HCT116 (cell line): ENCODE data around the gene RNF13. TPM values are rescaled to one million over a fixed set of nuclear protein-coding genes. Genes with fewer than 3 reads are reported as not detected.

Experiments
- ATAC-seq: fragments of 200-7000 bp; cut with Tn5 transposase; 2 replicates; pipeline ENCODE4 v1.9.1; 2020; ENCODE audit warnings: mild to moderate bottlenecking, moderate library complexity
- BruUV-seq: library from RNA; stranded (reverse); fragments of 400-500 nt; replicated peaks from 2 replicates; lab custom pipeline; 2021; lab: Mats Ljungman, UMichigan
- CTCF ChIA-PET: fragments of 300-600 bp; sonication (Branson Sonifier 250); formaldehyde crosslinking; loops from one replicate; lab custom pipeline; 2021; ENCODE audit warnings: antibody characterized with exemption; lab: Charles Lee
- POLR2A ChIA-PET: fragments of 300-600, 350-600 bp; sonication (Branson Sonifier 250); formaldehyde crosslinking; loops from one replicate; lab custom pipeline; 2021; ENCODE audit warnings: antibody characterized with exemption; lab: Charles Lee
- RAD21 ChIA-PET, 2 experiments: fragments of 300-600 bp; sonication (Branson Sonifier 250); formaldehyde crosslinking; loops; one replicate each; lab custom pipeline; 2023; ENCODE audit warnings: low total read pairs in 2 of 2; ENCODE audit not compliant: uncharacterized antibody in 2 of 2, unreplicated experiment in 2 of 2, low non-redundant PET in 1 of 2; lab: Charles Lee
- DNase-seq: peaks from one replicate; pipeline ENCODE4 v3.0.0-alpha.2; 2010; ENCODE audit warnings: low read depth, low spot score
- H2AFZ ChIP-seq: fragments of 200-600 bp; shearing (Covaris generic), sonication (generic); 2 replicates; pipeline ENCODE4 v1.6.1; 2017; ENCODE audit warnings: low read depth, mixed run types, mixed read lengths, antibody characterized with exemption, low read length; ENCODE audit not compliant: poor library complexity, severe bottlenecking
- H3K27ac ChIP-seq: 2 replicates; pipeline ENCODE4 v1.5.1; 2012; ENCODE audit warnings: low read depth, low read length
- H3K27me3 ChIP-seq: fragments of 200-600 bp; sonication (generic); 2 replicates; pipeline ENCODE4 v1.6.1; 2016; ENCODE audit warnings: mixed run types, low read length, mixed read lengths; ENCODE audit not compliant: insufficient read depth
- H3K36me3 ChIP-seq, 2 experiments: fragments of 200-500 bp in 1 of 2; fragments of 200-600 bp in 1 of 2; sonication (Bioruptor generic) in 1 of 2; sonication (generic) in 1 of 2; 2 replicates each; pipeline versions ENCODE4 v1.5.1 to v1.6.1; 2014 to 2016; ENCODE audit warnings: low read length in 2 of 2, inconsistent platforms in 1 of 2, mixed read lengths in 1 of 2, mixed run types in 1 of 2; ENCODE audit not compliant: insufficient read depth in 2 of 2, control insufficient read depth in 1 of 2
- H3K4me1 ChIP-seq, 2 experiments: fragments of 200-600 bp in 1 of 2; sonication (generic) in 1 of 2; 2 replicates each; pipeline versions ENCODE4 v1.5.1 to v1.6.1; 2012 to 2017; ENCODE audit warnings: low read length in 2 of 2, inconsistent platforms in 1 of 2, mild to moderate bottlenecking in 1 of 2, mixed read lengths in 1 of 2, mixed run types in 1 of 2, moderate library complexity in 1 of 2; ENCODE audit not compliant: insufficient read depth in 2 of 2, control insufficient read depth in 1 of 2
- H3K4me2 ChIP-seq: fragments of 200-600 bp; sonication (generic); 2 replicates; pipeline ENCODE4 v1.6.1; 2017; ENCODE audit warnings: mixed run types, low read length, mixed read lengths
- H3K4me3 ChIP-seq, 2 experiments: fragments of 200-600 bp in 1 of 2; sonication (generic) in 1 of 2; replicated peaks in 1 of 2; 2 replicates each; pipeline ENCODE4 v1.5.1; 2011 to 2016; ENCODE audit warnings: low read length in 2 of 2, control low read depth in 1 of 2, low read depth in 1 of 2, mild to moderate bottlenecking in 1 of 2, mixed read lengths in 1 of 2, mixed run types in 1 of 2
- H3K79me2 ChIP-seq: fragments of 200-600 bp; sonication (generic); 2 replicates; pipeline ENCODE4 v1.6.1; 2017; ENCODE audit warnings: mild to moderate bottlenecking, mixed run types, low read length, moderate library complexity, mixed read lengths; ENCODE audit not compliant: insufficient read depth
- H3K9ac ChIP-seq: fragments of 200-600 bp; sonication (generic); 2 replicates; pipeline ENCODE4 v1.6.1; 2016; ENCODE audit warnings: low read length, mixed read lengths
- H3K9me2 ChIP-seq: fragments of 200-600 bp; sonication (generic), shearing (Covaris generic); 2 replicates; pipeline ENCODE4 v1.6.1; 2017; ENCODE audit warnings: mixed run types, mild to moderate bottlenecking, moderate library complexity; ENCODE audit not compliant: insufficient read depth
- H3K9me3 ChIP-seq, 2 experiments: fragments of 200-500 bp in 1 of 2; fragments of 200-600 bp in 1 of 2; sonication (Bioruptor generic) in 1 of 2; sonication (generic) in 1 of 2; 2 replicates each; pipeline ENCODE4 v1.6.1; 2014 to 2017; ENCODE audit warnings: low read length in 2 of 2, mixed read lengths in 2 of 2, inconsistent platforms in 1 of 2, low read depth in 1 of 2, mild to moderate bottlenecking in 1 of 2, mixed run types in 1 of 2, moderate library complexity in 1 of 2; ENCODE audit not compliant: control insufficient read depth in 1 of 2, insufficient read depth in 1 of 2
- H4K20me1 ChIP-seq: fragments of 200-600 bp; sonication (generic), shearing (Covaris generic); 2 replicates; pipeline ENCODE4 v1.6.1; 2017; ENCODE audit warnings: mixed run types, mild to moderate bottlenecking, moderate library complexity; ENCODE audit not compliant: insufficient read depth
- CEBPB ChIP-seq: IDR thresholded peaks from 2 replicates; pipeline ENCODE4 v1.6.1; 2012; ENCODE audit warnings: low read depth
- EZH2phosphoT487 ChIP-seq: fragments of 200-600 bp; IDR thresholded peaks from 2 replicates; pipeline ENCODE4 v1.6.1; 2018; ENCODE audit warnings: antibody characterized with exemption, borderline replicate concordance
- SRF ChIP-seq: IDR thresholded peaks from 2 replicates; pipeline ENCODE4 v1.6.1; 2012; ENCODE audit warnings: low read depth
- YY1 ChIP-seq: IDR thresholded peaks from 2 replicates; pipeline ENCODE4 v1.6.1; 2011; ENCODE audit warnings: low read length, low read depth, moderate library complexity, mild to moderate bottlenecking; ENCODE audit not compliant: insufficient replicate concordance; ENCODE audit errors: extremely low read depth
- intact Hi-C: fragments of 100-400 bp; cut with micrococcal nuclease; formaldehyde crosslinking; loops from 2 replicates; pipeline ENCODE4 v1.10.0; 2022
- total RNA-seq: library from RNA; stranded (reverse); gene quantifications from one replicate; pipeline ENCODE4 v1.2.1, GENCODE V29; 2021; ENCODE audit not compliant: unreplicated experiment
- TF ChIP-seq, protein P1 (sequence below): IDR thresholded peaks from 2 replicates; pipeline ENCODE4 v1.6.1; 2012
- TF ChIP-seq, protein P2 (sequence below), 3 experiments: fragments of 200-600 bp in 1 of 3; sonication (generic) in 1 of 3; IDR thresholded peaks in 2 of 3; conservative IDR thresholded peaks in 1 of 3; 2 replicates each; pipeline ENCODE4 v1.5.1; 2012 to 2017; ENCODE audit warnings: low read depth in 2 of 3, low read length in 2 of 3, antibody characterized with exemption in 1 of 3, borderline replicate concordance in 1 of 3, control low read depth in 1 of 3, mild to moderate bottlenecking in 1 of 3, mixed read lengths in 1 of 3, mixed run types in 1 of 3, moderate library complexity in 1 of 3; ENCODE audit not compliant: insufficient read depth in 1 of 3

RNF13 gene
- total RNA-seq, 1 experiment from 2014 or later, result 39.9 TPM

DNA sequence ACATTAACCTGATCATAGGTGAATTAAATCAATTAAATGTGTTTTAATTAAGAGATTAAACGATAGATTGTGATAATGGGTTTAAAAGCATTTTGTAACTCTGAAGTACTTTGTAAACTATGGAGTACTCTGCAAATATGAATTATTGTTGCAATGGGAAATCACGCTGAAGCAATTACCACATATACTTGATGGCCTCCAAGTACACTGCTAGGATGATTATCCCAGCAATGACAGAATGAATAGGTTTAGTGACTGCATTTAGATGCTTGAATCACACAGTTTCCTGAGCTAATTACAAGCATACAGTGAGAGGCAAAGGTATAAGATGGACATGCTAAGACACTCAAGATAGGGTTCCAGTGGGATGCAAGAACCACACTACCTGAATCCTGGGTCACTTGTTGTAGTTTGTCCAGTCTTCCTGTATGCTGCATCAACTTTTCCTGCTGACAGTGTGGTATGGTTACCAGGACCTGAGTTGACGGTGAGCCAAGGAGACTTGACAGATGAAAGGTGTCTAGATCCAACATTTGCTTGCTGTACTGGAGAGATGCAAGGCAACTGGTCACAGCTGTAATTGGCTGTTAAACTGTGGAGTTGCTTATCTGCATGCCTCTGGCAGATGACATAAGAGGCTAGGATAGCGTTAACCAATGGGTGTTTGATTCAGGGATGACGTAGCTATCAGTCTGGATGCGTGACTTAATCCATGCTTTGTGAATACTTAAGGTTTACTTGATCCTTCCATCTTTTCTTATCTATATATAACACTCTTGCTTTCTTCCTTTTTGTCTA is 38.0 kb downstream of the RNF13 start:
- no peak for ATAC-seq
- H3K27ac ChIP-seq, result no peak overlapping the region
- peaks cover 7% of the 10 kb centered on the region; the same call in 1 of the 2 replicates for H3K79me2 ChIP-seq
- no peaks in the 10 kb centered on the region for H3K4me1 ChIP-seq
- intact Hi-C loops, result no loop called here
- no peaks in the 10 kb centered on the region for H3K27me3 ChIP-seq
- H3K36me3 ChIP-seq, result 0 out of 4 replicates have a peak, but pooled peaks cover 0 to 4% of the 10 kb centered on the region in 2 experiments
- no peak overlapping the region for H3K4me2 ChIP-seq
- no peaks in the 10 kb centered on the region; the same call in 1 of the 2 replicates for H4K20me1 ChIP-seq
- no peaks in the 10 kb centered on the region for H3K9me2 ChIP-seq
- CTCF ChIA-PET, result no interaction called here
- no peak overlapping the region for H2AFZ ChIP-seq
- H3K9me3 ChIP-seq, result no peaks in the 10 kb centered on the region
- H3K4me3 ChIP-seq, result no peak overlapping the region
- no TSS peak for BruUV-seq
- no peak overlapping the region for H3K9ac ChIP-seq
- DNase-seq, result no peak
- TF ChIP-seq EZH2phosphoT487 (no peak), SRF (no peak), CEBPB (no peak), YY1 (no peak)
- TF ChIP-seq, protein P1, sequence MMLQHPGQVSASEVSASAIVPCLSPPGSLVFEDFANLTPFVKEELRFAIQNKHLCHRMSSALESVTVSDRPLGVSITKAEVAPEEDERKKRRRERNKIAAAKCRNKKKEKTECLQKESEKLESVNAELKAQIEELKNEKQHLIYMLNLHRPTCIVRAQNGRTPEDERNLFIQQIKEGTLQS, result no peak
- TF ChIP-seq, protein P2, sequence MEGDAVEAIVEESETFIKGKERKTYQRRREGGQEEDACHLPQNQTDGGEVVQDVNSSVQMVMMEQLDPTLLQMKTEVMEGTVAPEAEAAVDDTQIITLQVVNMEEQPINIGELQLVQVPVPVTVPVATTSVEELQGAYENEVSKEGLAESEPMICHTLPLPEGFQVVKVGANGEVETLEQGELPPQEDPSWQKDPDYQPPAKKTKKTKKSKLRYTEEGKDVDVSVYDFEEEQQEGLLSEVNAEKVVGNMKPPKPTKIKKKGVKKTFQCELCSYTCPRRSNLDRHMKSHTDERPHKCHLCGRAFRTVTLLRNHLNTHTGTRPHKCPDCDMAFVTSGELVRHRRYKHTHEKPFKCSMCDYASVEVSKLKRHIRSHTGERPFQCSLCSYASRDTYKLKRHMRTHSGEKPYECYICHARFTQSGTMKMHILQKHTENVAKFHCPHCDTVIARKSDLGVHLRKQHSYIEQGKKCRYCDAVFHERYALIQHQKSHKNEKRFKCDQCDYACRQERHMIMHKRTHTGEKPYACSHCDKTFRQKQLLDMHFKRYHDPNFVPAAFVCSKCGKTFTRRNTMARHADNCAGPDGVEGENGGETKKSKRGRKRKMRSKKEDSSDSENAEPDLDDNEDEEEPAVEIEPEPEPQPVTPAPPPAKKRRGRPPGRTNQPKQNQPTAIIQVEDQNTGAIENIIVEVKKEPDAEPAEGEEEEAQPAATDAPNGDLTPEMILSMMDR (IDR thresholded peaks at IDR 0.05 in 2 of 3, conservative IDR thresholded peaks at IDR 0.05 in 1 of 3; ENCODE audit: borderline replicate concordance in 1 of 3, insufficient read depth in 1 of 3, low read depth in 2 of 3, low read length in 2 of 3), result no peak
- RAD21 ChIA-PET, result no interaction called here
- POLR2A ChIA-PET, result no interaction called here
